ENCODE data around the gene AUTS2. TPM values are rescaled to one million over a fixed set of nuclear protein-coding genes. Genes with fewer than 3 reads are reported as not detected.
A peak's percentile ranks its signal among the peaks of the same experiment; 100 is the strongest.

Gene AUTS2
- total RNA-seq, 1 experiment from 2014 or later: 42.1 TPM

- no peaks in the 10 kb centered on the region for H3K27me3 ChIP-seq (replicated peaks; ENCODE audit: insufficient read depth, low read depth, low read length, poor library complexity)
These were observed 246.1 kb downstream of the AUTS2 start for GRCh38 chr7:69844264-69844868.

GRCh38 chr7:69845721-69846495 lies 247.6 kb downstream of the AUTS2 start:
- TF ChIP-seq CTCF (conservative IDR thresholded peaks at IDR 0.05; ENCODE audit: low read depth, low read length) (no peak), EZH2 (IDR thresholded peaks at IDR 0.05; ENCODE audit: borderline replicate concordance, low read depth, low read length, poor library complexity, severe bottlenecking) (no peak)
- ChIA-PET POLR2A (ENCODE audit: low non-redundant PET) (no interaction called here), CTCF (no interaction called here)
- H3K27ac ChIP-seq (ENCODE audit: low read depth, low read length, poor library complexity, severe bottlenecking): no peak overlapping the region
- H3K4me1 ChIP-seq (ENCODE audit: insufficient read depth, low read length, poor library complexity, severe bottlenecking): peaks cover 12% of the 10 kb centered on the region
- intact Hi-C loops (cut with micrococcal nuclease; ENCODE audit: unreplicated experiment): loop anchor here (10.0 kb wide), 1 partner anchor 249 kb away; no protein-coding TSS in a partner anchor
- no peaks in the 10 kb centered on the region for H3K27me3 ChIP-seq (replicated peaks; ENCODE audit: insufficient read depth, low read depth, low read length, poor library complexity)
- H3K9me3 ChIP-seq (ENCODE audit: low read depth, low read length, poor library complexity, severe bottlenecking): no peaks in the 10 kb centered on the region
- H3K4me3 ChIP-seq (ENCODE audit: low read depth, low read length, poor library complexity, severe bottlenecking): no peak overlapping the region
- H3K36me3 ChIP-seq (ENCODE audit: insufficient read depth, low read length, poor library complexity, severe bottlenecking): no peaks in the 10 kb centered on the region
- DNase-seq (ENCODE audit: low spot score): peak; percentile 54
- no TSS peak for BruUV-seq (replicated peaks)

More at GRCh38 chr7:69844264-69844868, 246.1 kb downstream of the AUTS2 start:
- no peak for DNase-seq (ENCODE audit: low spot score)
- H3K9me3 ChIP-seq (ENCODE audit: low read depth, low read length, poor library complexity, severe bottlenecking): no peaks in the 10 kb centered on the region
- peaks cover 27% of the 10 kb centered on the region for H3K4me1 ChIP-seq (ENCODE audit: insufficient read depth, low read length, poor library complexity, severe bottlenecking)
- no peak for TF ChIP-seq CTCF (conservative IDR thresholded peaks at IDR 0.05; ENCODE audit: low read depth, low read length)
- no peak for TF ChIP-seq EZH2 (IDR thresholded peaks at IDR 0.05; ENCODE audit: borderline replicate concordance, low read depth, low read length, poor library complexity, severe bottlenecking)
- H3K27ac ChIP-seq (ENCODE audit: low read depth, low read length, poor library complexity, severe bottlenecking): no peak overlapping the region
- POLR2A ChIA-PET (ENCODE audit: low non-redundant PET): no interaction called here
- BruUV-seq (replicated peaks): no TSS peak
- no peaks in the 10 kb centered on the region for H3K36me3 ChIP-seq (ENCODE audit: insufficient read depth, low read length, poor library complexity, severe bottlenecking)
- intact Hi-C loops (cut with micrococcal nuclease; ENCODE audit: unreplicated experiment): loop anchor here (10.0 kb wide), 1 partner anchor 250 kb away; no protein-coding TSS in a partner anchor
- no peak overlapping the region for H3K4me3 ChIP-seq (ENCODE audit: low read depth, low read length, poor library complexity, severe bottlenecking)
- CTCF ChIA-PET: no interaction called here

GRCh38 chr7:69847921-69848612 lies 249.8 kb downstream of the AUTS2 start:
- BruUV-seq (replicated peaks): no TSS peak
- Histone ChIP-seq H3K9me3 (ENCODE audit: low read depth, low read length, poor library complexity, severe bottlenecking) (no peaks in the 10 kb centered on the region), H3K27ac (ENCODE audit: low read depth, low read length, poor library complexity, severe bottlenecking) (no peak overlapping the region), H3K4me3 (ENCODE audit: low read depth, low read length, poor library complexity, severe bottlenecking) (no peak overlapping the region), H3K4me1 (ENCODE audit: insufficient read depth, low read length, poor library complexity, severe bottlenecking) (peaks cover 9% of the 10 kb centered on the region), H3K27me3 (replicated peaks; ENCODE audit: insufficient read depth, low read depth, low read length, poor library complexity) (no peaks in the 10 kb centered on the region), H3K36me3 (ENCODE audit: insufficient read depth, low read length, poor library complexity, severe bottlenecking) (no peaks in the 10 kb centered on the region)
- ChIA-PET POLR2A (ENCODE audit: low non-redundant PET) (no interaction called here), CTCF (no interaction called here)
- TF ChIP-seq CTCF (conservative IDR thresholded peaks at IDR 0.05; ENCODE audit: low read depth, low read length): no peak
- TF ChIP-seq EZH2 (IDR thresholded peaks at IDR 0.05; ENCODE audit: borderline replicate concordance, low read depth, low read length, poor library complexity, severe bottlenecking): no peak
- intact Hi-C loops (cut with micrococcal nuclease; ENCODE audit: unreplicated experiment): loop anchor here (10.0 kb wide), 1 partner anchor 247 kb away; no protein-coding TSS in a partner anchor
- DNase-seq (ENCODE audit: low spot score): no peak

Measured in A673 (cell line).